Astrocyte of the cerebellum (primary cell): Measurements from ENCODE around the gene PRM3.

Experiments
- DNase-seq: peaks from one replicate; pipeline ENCODE4 v3.0.0-alpha.2; 2011; ENCODE audit warnings: low read depth
- H3K4me3 ChIP-seq: 2 replicates; pipeline ENCODE4 v1.5.1; 2011; ENCODE audit warnings: mild to moderate bottlenecking, low read depth, low read length, moderate library complexity
- CTCF ChIP-seq: IDR thresholded peaks from 2 replicates; pipeline ENCODE4 v1.5.1; 2012; ENCODE audit warnings: low read length, low read depth, moderate library complexity, mild to moderate bottlenecking; ENCODE audit errors: missing control alignments
- in situ Hi-C: cut with HindIII; loops from 2 replicates; pipeline ENCODE4 v1.10.0; 2017; ENCODE audit warnings: low sequenced_read_pairs

PRM3 gene

GRCh38 chr16:11240636-11241473, 32.6 kb downstream of the PRM3 start:
- no peak for DNase-seq
- TF ChIP-seq CTCF, result no peak
- no peak overlapping the region for H3K4me3 ChIP-seq
- in situ Hi-C loops, result no loop called here

- no peak for DNase-seq
- no peak for TF ChIP-seq CTCF
- in situ Hi-C loops, result no loop called here
- H3K4me3 ChIP-seq, result no peak overlapping the region
These were observed 33.5 kb downstream of the PRM3 start for GRCh38 chr16:11239644-11240632.

GRCh38 chr16:11238272-11239202, 34.9 kb downstream of the PRM3 start:
- no peak for DNase-seq
- in situ Hi-C loops, result no loop called here
- no peak overlapping the region for H3K4me3 ChIP-seq
- no peak for TF ChIP-seq CTCF

GRCh38 chr16:11236461-11237254, 36.8 kb downstream of the PRM3 start:
- H3K4me3 ChIP-seq, result no peak overlapping the region
- DNase-seq, result no peak
- in situ Hi-C loops, result no loop called here
- TF ChIP-seq CTCF, result no peak

- in situ Hi-C loops, result no loop called here
- TF ChIP-seq CTCF, result no peak
- no peak overlapping the region for H3K4me3 ChIP-seq
- no peak for DNase-seq
These were observed 37.8 kb downstream of the PRM3 start for GRCh38 chr16:11235703-11235991.
